TTC549 (cell line): ENCODE data around the gene PPM1H.
"Not testable (repeated sequence)": the region's sequence is repeated elsewhere in the genome, so short reads cannot be mapped to it uniquely, and the experiment has no call there.

Source experiments
- FAIRE-seq: peaks from 2 replicates; lab custom pipeline; 2012; peaks lifted over from hg19 to GRCh38; lab: Jason Lieb, UNC

PPM1H gene

DNA sequence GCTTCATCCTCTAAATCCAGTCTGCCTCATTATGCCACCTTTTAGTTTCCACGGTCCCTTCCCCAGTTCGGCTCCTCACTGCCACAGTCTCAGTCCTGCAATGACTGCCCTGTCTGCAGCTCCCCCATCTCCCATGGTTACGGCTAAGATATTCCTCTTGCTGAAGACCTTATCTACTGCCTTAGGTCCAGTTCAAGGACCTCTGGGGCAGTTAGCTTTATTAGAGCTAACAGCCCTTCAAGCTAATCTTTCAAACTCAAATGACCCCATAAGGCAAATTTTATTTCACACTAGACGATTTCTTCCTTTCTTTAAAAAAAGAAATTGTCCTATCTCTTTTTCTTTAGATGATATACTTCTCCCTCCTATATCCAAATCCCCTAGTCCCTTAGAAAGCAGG, 253.6 kb downstream of the PPM1H start:
- FAIRE-seq: no peak

DNA sequence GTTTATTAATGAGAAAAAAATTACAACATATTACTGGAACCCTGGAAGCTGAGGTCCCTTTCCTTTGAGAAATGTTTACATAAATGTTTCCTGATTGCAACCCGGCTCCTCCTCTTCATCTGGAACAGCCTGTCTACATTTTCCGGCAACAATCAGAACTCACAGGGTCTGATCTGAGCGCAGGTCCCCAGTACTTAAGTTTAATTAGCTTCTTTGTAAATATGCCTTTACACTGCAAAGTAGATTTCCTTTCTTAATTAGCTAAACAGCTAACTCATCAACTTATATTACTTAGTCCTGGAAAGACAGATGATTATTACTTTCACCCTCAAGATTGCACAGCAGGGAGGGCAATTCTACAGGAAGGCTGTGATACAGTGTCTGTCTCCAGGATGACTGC, 255.3 kb downstream of the PPM1H start:
- FAIRE-seq: no peak

DNA sequence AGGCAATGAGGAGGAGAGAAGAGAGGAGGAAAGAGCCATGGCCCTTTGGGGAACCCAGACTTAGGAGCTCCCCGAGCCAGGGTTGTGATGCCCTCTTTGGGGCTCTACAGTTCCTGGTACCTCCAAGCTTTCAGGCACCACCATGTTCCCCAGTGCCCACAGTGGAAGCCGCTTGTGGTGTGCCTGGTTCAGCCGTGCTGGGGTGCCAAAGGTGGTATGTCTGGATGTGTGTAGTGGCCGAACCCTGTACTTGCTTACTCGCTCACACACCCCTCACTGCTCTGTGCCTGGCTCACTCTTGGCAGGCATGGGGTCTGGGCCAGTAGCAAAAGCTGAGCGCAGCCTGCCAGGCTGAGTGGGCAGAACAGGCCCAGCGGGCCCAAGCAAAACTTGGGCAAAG, 257.6 kb downstream of the PPM1H start:
- no peak for FAIRE-seq

DNA sequence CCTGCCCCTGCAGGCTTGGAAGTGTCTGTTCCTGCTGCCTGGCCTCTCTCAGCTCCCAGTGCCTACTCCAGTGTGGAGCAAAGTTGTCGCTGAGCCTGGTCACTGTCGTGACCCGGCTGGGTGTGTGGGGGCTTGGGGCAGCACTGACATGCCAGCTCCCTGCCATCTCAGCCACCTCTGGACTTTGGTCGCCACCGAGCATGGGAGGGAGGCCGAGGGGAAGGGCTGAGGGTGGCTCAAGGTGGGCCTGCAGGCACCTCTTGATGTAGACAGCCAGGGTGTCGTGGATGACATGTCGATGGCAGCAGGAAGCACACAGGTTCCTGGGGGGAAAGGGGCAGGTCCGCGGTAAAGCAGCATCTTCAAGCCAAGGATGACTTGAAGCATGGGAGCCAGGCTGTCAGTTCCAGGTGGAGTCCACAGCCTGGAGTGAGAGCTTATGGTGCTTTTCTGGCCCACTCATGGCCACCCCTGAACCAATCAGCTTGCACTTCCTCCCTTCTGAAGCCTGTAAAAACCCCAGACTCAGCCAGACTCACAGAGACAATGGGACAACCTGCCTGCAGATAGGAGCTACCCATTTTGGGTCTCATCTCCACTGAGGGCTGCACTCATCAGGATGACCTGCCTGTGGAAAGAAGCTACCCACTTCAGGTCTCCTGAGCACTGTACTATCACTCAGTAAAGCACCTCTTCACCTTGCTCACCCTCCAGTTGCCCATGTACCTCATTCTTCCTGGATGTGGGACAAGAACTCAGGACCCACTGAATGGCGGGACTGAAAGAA, 258.2 kb downstream of the PPM1H start:
- no peak for FAIRE-seq

DNA sequence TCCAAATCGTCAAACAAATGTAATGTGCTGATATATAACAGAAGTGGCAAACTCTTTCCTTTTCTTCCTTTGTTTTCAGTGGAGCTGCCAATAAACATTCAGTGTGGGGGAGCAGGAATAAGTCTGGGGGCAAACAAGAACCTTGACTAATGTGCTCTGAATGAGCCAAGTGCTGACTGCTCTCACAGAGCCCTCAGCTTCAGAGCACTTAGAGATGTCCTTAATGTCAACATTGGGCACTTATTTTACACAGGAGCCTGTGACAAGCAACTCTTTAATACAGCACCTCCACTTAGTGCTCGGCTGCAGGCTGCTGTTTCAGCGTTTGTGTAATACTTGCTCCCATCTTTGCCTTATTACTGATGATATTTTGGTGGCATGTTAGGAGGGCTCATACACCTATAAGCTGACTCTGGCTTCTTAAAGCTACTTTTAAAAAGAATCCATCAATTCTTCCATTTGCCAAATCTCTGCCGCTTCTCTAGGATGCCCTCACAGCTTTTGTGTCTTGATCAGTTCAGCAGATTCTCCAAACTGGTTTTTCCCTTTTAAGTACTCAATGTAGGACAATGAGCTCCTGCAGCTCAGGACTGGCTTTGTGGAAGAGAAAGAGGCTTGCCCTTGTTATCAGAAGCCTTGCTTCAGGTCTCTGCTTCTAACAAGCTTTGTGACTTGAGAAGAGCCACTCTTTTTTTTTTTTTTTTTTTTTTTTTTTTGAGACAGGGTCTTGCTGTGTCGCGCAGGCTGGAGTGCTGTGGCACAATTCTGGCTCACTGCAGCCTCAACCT, 261.7 kb downstream of the PPM1H start:
- no peak for FAIRE-seq

DNA sequence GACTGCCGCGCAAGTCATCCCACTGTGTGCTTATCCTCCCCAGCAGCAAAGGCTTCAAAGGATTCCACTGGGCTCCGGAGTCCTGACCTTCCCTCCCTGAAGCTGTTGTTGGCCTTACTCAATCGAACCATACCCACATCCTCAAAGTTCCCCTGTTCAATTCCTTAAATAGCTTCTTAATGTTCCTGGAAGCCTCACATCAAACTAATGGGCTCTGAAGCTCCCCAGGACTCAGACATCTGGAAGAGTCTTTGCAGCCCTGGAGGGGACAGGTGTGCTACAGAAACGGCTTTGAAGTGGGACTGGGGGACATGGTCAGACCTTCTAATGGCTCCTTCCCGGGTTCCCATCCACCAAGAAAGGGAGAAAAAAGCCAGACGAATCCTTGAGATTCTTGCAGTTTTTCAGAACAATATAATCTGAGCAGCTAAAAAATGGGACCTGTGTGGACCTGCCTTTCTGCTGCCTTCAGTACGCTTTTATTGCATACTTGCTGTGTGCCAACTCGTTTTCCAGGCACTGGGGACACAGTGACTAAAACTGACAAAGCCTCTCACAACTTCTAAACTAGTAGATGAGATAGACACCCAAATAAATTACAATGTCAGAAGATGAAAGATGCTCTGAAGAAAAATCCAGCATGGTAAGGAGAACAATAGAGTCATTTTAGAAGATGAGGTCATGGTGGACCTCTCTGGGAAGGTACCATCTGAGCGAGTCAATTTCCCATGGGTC, 263.8 kb downstream of the PPM1H start:
- FAIRE-seq: no peak

DNA sequence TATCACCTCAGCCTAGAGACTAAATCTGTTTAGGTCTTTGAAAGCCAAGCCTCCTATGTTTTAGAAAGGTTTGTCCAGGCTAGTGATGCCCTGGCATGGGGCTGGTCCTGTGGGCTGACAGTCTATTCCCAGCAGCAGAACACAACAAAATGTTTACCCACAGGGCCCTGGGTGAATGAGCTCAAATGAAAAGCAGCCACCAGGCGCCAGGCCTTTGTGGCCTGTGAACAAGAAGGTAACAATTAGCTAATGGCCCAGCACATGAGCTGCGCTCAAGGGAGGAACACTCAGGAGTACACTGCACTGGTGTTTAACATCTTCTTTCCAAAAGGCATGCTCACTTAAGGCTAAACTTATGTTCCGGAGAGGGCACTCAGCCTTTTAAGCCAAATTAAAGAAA, 266.2 kb downstream of the PPM1H start:
- FAIRE-seq: no peak

DNA sequence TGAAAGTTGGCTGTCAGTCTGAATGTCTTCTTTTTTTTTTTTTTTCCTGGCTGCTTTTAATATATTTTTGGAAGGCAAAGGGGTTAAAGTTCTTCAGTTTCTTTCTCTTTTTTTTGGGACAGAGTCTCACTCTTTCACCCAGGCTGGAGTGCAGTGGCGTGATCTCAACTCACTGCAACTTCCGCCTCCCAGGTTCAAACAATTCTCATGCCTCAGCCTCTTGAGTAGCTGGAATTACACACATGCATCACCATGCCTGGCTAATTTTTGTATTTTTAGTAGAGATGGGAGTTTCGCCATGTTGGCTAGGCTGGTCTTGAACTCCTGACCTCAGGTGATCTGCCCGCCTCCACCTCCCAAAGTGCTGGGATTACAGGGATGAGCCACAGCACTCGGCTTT, 270.0 kb downstream of the PPM1H start:
- FAIRE-seq: not testable (repeated sequence)

DNA sequence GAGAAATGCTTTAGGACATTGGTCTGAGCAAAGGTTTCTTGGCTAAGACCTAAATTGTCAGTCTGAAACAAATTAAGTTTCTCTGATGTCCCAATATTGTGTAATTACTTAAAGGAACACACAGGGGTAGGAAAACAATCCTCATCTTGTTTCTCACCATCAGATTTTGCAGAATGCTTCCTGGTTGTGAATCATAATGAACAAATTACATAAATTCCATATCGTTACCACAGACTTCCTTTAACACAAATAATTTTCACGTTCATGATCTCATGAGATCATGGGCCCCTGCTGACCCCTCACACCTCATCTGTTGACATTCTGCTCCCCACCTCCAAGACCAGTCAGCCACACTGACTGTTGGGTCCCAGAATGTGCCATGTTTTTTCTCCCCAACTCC, 274.2 kb downstream of the PPM1H start:
- FAIRE-seq: no peak

DNA sequence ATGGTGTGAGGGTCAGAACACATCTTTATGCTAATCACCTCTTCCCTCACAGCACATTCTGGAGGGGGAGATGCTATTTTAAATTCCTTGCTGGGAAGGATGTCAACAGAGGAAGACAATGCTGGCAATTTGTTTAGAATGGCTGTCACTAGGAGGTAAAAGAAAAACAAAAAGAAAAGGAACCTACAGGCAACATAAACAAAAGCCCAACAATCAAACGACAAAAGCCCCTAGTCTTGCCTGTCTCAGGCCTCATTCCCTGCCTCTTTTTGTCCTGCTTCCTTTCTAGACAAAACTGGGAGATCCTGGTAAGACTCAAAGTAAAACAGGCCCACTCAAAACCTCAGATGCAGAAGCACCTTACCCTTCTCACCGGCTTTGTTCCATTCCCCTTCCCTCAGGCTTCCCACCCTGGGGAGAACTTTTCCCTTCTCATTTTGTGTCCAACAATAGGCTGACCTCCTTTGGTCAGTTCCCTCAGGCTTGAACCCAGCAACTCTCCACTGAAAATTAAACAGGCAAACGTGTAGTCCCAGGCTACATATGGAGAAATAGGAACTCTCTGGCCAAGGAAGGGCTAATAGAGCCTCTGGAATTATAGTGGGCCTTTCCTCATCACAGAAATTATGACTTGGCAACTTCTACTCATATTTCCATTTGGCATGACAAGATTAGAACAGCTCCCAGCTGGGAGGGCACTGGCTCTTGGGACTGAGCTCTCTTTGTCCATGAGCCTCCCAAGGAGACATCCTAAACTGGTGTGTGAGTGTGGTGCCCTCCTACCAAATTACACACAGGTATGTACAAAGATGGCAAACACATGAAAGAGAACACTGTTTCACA, 275.3 kb downstream of the PPM1H start:
- FAIRE-seq: no peak

DNA sequence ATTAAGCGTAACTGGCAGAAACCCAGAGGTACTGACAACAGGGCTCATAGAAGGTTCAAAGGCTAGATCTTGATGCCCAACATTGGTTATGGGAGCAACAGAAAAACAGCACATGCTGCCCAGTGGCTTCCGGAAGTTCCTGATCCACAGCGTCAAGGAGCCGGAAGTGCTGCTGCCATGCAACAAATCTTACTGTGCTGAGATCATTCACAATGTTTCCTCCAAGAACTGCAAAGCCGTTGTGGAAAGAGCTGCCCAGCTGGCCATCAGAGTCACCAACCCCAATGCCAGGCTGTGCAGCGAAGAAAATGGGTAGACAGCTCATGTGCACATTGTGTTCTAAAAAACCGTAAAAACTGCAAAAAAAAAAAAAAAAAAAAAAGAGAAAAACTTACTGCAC, 276.0 kb downstream of the PPM1H start:
- FAIRE-seq: no peak

DNA sequence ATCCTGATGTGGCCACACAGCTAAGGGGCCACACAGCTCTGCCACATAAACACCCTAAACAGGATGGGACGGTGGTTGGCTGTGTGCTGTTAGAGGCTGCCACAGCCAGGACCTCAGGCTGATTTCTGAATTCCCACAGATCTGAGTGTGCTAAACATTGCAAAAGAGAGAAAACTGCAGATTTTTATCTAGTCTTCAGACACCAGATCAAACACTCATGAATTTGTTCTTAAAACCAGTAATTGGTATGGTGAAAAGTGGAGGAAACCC, 277.7 kb downstream of the PPM1H start:
- FAIRE-seq: no peak

DNA sequence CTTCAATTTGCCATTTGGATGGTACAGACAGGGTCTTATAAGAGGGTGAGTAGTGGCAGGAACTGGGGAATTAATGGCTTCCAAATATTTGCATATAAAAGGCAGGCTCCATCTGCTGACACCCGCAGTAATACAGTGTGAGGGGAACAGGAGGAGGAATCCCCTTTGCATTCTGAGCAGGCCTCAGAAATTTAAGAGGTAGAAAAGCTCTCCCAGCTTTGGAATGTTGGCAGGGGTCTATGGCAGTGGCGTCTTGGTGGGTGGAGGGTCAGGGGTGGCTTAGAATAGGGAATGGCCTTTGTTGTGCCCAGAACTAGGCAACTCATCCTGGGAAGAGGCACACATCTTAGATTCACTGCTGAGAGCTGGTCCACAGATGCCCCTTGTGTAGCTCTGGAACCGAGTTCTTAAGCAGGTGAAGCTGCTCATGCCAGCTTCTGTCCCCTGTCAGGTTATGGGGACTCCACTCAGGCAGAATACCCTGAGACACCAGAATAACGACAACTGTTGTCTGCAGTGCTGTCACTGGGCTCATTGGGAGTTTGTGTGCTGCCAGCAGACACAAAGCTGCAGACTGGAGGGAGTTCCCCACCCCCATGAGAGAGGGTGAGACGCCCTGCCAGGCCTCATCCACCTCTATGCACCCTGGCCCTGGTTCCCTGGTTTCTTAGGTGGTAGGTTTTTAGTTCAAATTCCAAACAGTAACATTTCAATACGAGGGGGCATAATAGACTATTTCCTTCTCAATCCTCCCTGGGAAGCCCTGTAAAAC, 278.2 kb downstream of the PPM1H start:
- no peak for FAIRE-seq

DNA sequence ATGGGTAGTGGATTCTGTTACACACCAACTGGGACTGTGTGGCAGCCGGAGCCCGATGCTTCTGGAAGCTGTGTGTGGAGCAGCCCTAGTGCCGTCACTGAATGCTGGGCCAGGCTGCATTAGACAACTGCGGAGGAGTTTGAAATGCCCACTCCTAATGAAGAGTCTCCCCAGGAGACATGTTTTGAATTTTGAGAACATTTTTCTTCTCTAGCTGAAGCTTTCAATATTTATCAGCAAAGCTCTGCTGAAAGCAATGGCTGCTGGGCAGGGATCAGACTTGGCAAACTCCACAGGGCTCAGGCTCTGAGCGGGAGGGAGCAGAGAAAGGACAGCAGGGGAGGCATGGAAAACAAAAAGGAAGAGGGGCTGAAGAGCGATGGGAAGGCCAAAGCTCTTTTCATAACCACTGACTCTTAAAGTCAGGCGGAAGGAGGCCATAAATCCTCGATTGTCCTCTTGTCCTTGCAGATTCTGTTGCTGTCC, 279.2 kb downstream of the PPM1H start:
- no peak for FAIRE-seq

DNA sequence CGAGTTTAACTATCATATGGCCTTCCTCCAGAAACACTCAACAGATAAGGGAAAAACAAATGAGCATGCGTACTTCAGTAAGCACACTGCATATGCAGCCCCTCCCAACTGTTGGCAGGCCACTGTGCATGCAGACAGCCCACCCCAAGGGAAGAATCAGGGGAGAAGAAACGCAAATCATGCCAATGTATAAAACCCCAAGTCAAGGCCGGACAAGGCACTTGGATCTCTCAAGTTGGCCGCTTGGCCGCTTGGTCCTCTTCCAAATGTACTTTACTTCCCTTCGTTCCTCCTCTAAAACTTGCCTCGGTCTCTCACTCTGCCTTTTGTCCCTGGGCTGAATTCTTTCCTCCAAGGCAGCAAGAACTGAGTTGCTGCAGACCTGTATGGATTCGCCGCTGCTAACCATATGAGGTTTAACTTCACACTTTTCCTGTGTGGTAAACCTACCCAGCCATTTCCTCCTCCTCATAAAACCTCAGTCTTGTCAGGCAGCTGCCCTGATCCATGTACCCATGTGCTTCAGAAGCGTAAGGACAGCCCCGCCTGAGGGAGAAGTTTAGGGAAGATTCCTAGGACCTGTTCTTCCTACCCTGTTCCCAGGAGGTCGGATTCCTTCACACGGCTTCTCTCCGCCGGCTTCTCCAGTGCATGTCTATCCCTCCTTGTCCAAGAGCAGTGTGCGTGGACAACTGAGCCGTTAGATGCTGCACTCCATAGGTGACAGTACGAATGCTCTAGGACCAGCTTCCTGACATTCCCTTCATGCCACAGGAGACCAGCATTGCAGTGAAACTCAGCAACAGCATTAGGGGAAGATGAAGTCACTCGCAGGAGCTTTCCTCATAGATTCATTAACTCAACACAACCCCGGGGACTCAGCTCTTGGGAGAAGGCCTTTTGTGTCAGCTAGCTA, 280.4 kb downstream of the PPM1H start:
- FAIRE-seq: no peak

DNA sequence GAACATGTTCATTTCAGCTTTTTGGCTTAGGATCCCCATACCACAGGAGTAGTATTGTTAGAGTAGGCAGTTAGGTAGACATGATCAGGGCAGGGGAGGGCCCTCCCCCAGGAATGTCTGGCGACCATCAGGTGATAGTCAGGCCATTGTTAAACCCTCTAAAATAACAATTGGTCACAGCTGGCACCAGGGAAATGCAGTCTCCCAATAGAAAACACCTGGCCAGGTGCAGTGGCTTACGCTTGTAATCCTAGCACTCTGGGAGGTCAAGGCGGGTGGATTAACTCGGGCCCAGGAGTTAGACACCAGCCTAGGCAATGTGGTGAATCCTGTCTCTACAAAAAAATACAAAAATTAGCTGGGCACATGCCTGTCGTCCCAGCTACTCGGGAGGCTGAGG, 281.2 kb downstream of the PPM1H start:
- FAIRE-seq: no peak

DNA sequence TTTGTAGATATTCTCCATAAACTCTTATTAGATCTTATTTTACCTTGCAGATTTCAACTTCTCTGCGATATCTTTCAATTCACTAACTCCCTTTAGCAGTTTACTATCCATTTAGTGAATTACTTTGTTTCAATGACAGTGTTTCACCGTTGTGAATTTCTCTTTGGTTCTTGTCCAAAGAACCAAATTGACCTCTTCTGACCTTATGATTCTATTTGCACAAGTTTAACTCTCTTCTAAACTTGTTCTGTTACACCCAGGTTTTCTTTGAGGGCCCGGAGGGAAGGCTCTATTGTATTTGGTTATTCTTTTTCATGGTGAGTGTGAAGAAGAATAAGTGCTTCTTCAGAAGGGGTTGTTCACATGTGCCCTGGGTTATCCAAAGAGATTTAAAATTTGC, 281.6 kb downstream of the PPM1H start:
- no peak for FAIRE-seq

DNA sequence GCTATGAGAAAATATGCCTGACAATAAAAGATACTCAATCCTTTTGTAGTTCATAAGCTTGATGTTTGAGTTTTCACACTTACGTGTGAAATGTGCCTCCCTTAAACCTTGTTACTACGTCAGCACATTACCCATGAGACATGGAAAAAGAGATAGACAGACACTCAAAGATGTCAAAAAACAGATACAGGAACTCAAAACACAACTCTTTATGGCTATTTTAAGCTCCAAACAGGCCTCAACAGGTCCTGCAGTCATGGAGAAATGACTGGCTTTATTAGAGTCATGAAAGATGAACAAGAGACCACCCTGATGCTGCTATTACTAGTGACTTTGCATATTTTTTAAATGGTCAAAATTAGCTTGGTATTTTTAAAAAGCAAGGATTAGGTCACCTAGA, 283.8 kb downstream of the PPM1H start:
- no peak for FAIRE-seq

DNA sequence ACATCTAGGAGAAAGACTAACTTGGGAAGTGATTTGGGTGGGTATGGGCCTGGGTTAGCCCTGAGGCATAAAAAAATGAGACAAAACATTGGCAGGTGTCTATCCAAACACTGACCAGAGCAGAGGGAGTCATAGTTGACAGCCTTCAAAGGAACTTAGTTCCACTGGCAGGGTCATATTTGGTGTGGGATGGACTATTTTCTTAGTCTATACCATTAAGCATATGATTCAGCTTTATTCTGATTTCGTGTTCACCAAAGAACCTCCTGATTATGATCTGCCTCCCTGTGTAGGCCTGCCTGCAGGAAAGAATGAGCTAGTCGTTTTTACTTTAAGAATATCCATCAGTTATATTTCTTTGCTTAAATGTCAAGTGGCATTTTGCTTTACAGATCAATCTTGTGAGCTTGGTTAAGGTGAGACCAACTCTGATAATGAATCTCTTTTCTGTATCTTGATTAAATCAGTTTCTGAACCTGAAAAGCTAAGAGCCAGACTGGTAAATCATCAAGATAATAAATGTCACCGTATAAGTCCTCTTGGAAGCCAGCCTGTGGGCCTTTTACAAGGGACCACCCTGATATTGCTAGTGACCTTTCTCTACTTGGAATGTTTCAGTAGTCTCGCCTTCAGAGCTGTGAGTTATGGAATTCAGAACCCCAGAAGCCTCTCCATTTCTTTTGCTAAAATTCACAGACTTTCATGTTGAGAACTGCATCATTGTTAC, 285.4 kb downstream of the PPM1H start:
- FAIRE-seq: no peak

DNA sequence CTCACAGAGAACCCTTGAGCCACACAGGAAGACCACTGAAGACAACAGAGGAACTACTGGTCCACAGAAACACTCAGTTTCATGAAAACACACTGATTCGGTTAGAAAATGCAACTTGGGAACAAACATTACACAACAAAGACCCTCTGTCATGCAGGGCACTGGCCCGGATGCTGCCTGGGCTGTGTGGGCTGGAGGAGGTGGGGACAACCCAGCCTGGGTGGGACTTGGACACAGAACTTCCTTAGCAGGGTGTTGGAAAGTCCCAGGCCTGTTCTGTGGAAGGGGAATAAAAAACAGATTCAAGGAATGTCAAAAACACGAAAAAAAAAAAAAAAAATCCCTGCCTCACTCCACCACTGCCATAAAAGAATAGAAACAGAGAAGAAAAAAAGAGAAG, 287.4 kb downstream of the PPM1H start:
- FAIRE-seq: no peak
